Nucleus accumbens (tissue), 56 donors: ENCODE measurements around the gene SUMF1.
"Not testable (repeated sequence)": the region's sequence is repeated elsewhere in the genome, so short reads cannot be mapped to it uniquely, and the experiment has no call there.

ENCODE experiments used
- DNase-seq, 56 donors: peaks; one replicate each; lab custom pipeline; 2025; lab: John Stamatoyannopoulos, UW

SUMF1 gene

DNA sequence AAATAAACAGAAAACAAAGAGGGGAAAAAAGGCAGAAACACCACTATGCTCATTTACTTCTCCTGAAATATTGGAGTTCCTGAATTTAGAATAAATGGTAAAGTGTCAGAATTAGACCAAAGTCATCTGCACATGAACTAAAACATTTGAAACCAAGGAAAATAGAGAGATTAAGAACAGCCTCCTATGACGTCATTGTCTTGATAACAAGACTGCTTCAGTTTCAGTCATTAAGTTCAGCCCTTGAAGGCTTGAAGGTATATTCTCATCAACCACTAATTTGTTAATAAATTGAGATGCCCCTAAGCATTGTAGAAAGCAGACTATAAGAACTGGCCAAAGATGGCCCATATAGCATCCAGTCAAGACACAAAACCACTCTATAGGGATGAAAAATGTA lies 2.5 kb downstream of the SUMF1 start:
- DNase-seq: no peak

DNA sequence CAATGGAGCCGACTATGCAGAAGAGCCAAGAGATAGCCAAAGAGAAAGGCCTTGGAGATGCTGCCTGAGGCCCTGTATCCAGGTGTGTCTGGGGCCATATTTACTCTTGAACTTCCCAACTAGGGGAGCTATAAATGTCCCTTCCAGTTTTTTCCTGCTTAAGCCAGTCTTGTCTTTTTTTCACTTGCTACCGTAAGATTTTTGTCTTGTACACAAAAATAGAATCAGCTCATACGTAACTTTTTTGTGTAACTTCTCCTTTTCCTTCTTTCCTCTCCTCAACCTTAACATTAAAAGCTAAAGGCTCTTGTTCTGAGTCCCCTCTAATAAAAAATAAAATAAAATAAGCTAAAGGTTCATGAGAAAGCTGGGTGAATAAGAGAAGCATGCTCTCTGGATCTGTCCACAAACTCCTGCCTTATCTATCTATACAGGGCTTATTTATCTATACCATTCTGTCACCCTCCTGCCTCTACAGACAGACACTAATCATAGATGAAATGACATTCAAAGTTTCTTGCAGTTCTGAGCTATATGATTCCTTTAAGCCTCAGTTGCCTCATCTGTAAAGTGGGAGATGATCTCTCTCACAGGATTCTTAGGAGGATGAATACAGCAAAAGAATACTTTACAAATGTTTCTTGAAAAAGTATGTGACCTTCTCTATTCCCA lies 4.6 kb downstream of the SUMF1 start:
- no peak for DNase-seq

- no peak for DNase-seq
These were observed 5.5 kb downstream of the SUMF1 start for GRCh38 chr3:4461468-4462090.

DNA sequence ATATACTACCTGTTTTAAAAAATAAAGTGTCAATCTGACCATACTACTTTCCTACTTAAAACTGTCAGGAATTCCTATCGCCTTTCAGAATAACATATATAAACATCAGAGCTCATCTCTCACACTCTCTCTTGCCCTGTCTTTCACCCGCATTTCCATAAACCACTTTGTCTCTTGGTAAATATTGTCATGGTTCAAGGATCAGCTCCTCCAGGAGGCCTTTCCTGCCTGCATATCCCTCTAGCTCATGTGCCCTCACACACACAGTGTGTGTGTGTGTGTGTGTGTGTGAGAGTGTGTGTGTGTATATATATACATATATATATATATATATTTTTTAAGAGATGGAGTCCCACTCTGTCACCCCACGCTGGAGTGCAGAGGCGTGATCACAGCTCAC lies 6.7 kb downstream of the SUMF1 start:
- DNase-seq: no peak

- DNase-seq: no peak
These were observed 8.1 kb downstream of the SUMF1 start for GRCh38 chr3:4458961-4459360.

GRCh38 chr3:4456780-4457179 lies 10.3 kb downstream of the SUMF1 start:
- DNase-seq: not testable (repeated sequence)

DNA sequence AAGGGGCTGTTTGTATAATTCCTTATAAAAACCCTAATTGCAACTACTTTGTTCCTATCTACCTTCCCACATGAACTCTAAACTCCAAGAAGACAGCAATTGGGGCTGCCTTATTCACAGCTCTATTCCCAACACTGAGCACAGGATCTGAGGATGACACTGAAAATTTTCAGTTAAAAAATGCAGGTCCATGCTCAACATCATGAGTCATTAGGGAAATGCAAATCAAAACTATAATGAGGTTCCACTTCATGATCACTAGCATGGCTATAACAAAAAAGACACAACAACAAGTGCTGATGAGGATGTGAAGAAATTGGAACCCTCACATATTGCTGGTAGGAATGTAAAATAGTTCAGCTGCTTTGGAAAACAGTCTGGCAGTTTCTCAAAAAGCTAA lies 12.9 kb downstream of the SUMF1 start:
- no peak for DNase-seq

DNA sequence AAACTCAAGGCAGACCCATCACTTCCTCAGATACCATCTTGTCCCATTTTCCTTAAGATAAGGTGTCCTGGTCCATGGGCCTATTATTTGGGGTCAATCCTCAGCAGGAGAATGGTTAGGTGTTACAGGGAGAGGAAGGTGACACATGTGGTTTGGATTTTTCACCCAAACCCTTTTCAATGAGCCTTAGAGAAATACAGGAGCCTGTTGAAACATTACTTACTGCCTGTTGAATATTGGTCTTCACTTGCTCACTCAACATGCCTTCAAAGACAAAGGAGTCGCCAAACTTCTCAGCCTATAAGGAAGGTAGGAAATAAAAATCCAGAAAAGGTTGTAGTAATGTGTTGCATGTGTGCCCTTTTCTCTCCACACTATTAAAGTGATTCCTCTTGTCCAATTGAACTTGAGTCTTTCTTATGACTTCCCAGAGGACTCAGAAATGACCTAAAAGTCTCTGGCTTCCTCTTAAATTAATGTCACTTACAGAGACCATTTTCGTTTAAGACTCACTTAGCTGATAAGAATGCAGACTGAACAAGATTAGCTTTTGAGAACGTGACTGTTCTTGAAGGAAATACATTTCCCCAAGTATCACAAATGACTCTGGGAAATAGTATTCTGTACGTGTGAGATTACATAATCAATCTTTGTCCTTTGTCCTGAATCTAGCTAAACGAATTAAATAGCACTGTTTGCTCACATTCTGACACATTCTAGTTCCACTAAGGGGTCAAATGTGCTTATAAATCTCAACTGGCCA lies 17.8 kb downstream of the SUMF1 start:
- DNase-seq: no peak

DNA sequence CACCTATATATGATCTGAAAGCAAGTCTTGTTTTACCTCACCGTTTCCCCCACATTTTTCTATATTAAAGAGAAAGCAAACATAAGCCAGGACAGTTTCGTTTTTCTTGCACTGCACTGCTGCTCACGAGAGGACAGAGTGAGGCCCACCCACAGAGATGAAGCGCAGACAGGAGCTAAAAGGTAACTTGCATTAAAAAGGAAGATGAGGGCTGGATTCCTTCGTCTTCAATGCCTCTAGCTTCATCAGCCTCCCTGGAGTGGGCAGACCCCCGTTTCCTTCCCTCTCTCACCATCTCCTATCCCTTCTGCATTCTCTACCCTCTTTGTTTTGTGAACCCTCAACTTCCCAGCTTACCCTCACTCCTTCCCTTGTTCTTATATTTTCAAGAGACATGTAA lies 18.9 kb downstream of the SUMF1 start:
- DNase-seq: no peak

GRCh38 chr3:4447295-4447999 lies 19.6 kb downstream of the SUMF1 start:
- no peak for DNase-seq

DNA sequence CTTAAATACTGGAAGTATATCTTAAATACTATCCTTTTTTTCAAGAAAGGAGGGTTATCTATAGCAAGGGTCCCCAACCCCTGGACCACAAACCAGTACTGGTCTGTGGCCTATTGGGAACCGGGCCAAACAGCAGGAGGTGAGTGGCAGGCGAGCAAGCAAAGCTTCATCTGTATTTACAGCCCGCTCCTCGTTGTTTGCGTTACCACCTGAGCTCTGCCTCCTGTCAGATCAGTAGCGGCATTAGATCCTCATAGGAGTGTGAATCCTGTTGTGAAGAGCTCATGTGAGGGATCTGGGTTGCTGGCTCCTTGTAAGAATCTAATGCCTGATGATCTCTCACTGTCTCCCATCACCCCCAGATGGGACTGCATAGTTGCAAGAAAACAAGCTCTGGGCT lies 26.1 kb downstream of the SUMF1 start:
- DNase-seq: no peak

- DNase-seq: no peak
These were observed 28.8 kb downstream of the SUMF1 start for GRCh38 chr3:4438296-4438695.

- no peak for DNase-seq
These were observed 34.8 kb downstream of the SUMF1 start for GRCh38 chr3:4432259-4432658.

DNA sequence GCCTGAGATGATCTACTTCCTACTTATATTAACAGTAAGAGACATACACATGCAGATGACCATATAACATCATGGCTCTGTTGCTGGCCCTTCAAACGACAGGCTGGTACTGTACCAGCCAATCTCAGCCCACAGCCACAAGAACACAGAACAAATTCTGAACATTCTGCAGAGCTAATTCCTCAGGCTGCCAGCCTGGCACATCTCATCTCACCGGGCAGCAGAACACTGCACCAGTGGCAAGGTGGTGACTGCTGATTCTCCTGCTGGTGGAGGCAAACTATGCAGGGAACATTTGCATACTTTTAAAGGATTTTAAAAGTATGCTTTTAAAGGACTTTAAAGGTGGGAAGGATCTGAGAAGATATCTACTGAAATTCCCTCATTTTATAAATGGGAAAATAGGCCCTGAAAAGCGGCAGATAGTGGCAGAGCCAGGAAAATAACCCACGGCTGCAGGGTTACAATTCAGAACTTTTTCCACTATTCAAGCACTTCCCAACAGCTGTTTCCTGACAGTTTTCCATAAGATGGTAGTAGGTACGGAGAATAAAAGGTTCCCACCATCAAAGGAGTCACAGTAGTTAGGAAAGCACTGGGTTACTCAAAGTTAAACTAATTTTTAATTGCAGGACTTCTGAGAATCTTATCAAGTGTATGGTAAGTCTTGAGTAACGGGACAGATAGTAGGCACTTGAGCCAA lies 37.3 kb downstream of the SUMF1 start:
- no peak for DNase-seq

DNA sequence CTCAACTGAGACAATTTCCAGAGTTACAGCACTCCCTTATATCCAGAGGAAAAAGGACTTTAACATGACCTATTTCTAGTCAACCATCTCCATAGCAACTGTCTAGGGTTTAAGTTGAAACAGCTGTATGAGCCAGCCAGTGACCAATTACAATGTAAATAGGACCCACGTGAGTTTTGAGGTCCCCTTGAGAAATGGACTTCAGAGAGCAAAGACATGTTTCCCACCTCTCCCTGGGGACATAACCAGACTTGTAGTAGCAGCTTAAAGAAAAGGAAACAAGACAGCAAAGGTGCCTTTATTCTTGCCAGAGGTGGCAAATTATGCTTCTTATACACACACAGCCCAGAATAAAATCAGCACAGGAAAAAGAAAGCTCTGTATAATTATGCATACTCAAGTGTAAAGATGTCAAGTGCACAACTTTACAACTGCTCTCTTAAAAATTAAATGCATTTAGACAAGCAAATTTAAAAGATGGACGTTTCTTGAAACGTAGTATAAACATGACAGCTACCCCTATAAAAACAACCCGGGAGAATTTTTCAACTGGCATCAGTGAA lies 40.2 kb downstream of the SUMF1 start:
- DNase-seq: no peak

GRCh38 chr3:4426261-4426781 lies 40.7 kb downstream of the SUMF1 start:
- DNase-seq: no peak

GRCh38 chr3:4425707-4426106 lies 41.4 kb downstream of the SUMF1 start:
- DNase-seq: no peak

- DNase-seq: no peak
These were observed 42.0 kb downstream of the SUMF1 start for GRCh38 chr3:4425055-4425454.

GRCh38 chr3:4421121-4421520 lies 45.9 kb downstream of the SUMF1 start:
- no peak for DNase-seq

DNA sequence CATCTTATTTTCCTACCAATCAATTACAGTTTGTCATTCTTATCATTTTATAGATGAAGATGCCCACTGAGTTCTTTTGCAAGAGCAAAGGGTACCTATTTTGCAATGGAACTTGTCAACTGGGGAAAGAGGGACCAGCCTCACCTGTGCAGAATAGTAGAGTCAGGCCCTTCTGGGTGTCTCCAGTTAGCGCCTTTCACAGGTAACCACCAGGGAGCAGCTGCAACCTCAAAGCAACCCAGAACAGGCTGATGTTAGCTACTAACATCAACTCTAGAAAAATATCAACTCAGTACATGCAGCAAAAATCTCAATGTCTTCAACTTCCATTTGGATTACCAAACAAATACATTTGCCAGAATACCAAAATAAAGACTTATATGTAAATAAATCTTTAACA lies 47.1 kb downstream of the SUMF1 start:
- no peak for DNase-seq
